Measurements from ENCODE around the gene EVI2B.

DNA sequence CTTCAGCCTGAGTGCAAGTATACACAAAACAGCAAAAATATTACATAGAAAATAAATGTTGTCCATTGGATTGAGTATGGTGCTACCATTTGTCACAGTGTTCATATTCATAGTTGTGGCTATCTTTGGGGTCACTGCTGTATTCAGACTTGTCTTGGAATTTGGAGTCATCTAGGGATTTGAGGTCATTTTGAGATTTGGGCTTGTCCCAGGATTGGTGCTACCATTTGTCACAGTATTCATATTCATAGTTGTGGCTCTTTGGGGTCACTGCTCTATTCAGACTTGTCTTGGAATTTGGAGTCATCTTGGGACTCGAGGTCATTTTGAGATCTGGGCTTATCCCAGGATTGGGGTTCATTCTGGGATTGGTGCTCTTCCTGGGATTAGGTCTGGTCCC, 41.6 kb downstream of the EVI2B start:
- TF ChIP-seq CTCF (IDR thresholded peaks at IDR 0.05; ENCODE audit: insufficient read depth, low read length) (no peak), POLR2AphosphoS5 (IDR thresholded peaks at IDR 0.05; ENCODE audit: low read depth) (no peak), GABPA (IDR thresholded peaks at IDR 0.05; ENCODE audit: low read depth) (no peak), SPI1 (IDR thresholded peaks at IDR 0.05; ENCODE audit: borderline replicate concordance, low read depth) (no peak)
- TF ChIP-seq, protein P1, sequence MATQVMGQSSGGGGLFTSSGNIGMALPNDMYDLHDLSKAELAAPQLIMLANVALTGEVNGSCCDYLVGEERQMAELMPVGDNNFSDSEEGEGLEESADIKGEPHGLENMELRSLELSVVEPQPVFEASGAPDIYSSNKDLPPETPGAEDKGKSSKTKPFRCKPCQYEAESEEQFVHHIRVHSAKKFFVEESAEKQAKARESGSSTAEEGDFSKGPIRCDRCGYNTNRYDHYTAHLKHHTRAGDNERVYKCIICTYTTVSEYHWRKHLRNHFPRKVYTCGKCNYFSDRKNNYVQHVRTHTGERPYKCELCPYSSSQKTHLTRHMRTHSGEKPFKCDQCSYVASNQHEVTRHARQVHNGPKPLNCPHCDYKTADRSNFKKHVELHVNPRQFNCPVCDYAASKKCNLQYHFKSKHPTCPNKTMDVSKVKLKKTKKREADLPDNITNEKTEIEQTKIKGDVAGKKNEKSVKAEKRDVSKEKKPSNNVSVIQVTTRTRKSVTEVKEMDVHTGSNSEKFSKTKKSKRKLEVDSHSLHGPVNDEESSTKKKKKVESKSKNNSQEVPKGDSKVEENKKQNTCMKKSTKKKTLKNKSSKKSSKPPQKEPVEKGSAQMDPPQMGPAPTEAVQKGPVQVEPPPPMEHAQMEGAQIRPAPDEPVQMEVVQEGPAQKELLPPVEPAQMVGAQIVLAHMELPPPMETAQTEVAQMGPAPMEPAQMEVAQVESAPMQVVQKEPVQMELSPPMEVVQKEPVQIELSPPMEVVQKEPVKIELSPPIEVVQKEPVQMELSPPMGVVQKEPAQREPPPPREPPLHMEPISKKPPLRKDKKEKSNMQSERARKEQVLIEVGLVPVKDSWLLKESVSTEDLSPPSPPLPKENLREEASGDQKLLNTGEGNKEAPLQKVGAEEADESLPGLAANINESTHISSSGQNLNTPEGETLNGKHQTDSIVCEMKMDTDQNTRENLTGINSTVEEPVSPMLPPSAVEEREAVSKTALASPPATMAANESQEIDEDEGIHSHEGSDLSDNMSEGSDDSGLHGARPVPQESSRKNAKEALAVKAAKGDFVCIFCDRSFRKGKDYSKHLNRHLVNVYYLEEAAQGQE (IDR thresholded peaks at IDR 0.05; ENCODE audit: insufficient replicate concordance, low read depth), result no peak

All from HL-60 (cell line).